ENCODE measurements around the gene FBXO28. TPM values are rescaled to one million over a fixed set of nuclear protein-coding genes. Genes with fewer than 3 reads are reported as not detected.

FBXO28 gene
- total RNA-seq, 1 experiment from 2014 or later: 97.6 TPM

DNA sequence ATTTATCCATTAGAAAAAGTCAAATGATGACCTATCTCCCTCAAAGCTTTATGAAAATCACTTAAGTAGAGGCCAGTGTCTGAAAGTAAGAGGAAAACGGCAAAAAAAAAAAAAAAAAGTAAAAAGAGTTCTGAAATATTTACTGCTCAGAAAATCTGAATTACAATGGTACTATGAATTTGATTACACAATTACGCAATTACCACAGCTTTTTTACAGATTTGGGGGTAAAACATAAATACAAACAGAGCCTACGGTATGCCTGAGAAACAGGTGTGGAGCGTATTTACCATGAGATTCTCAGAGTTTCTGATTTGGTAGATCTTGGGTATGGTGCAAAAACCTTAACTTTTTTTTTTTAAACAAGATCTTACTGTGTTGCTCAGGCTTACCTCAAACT lies 15.9 kb upstream of the FBXO28 start:
- TF ChIP-seq, protein P1, sequence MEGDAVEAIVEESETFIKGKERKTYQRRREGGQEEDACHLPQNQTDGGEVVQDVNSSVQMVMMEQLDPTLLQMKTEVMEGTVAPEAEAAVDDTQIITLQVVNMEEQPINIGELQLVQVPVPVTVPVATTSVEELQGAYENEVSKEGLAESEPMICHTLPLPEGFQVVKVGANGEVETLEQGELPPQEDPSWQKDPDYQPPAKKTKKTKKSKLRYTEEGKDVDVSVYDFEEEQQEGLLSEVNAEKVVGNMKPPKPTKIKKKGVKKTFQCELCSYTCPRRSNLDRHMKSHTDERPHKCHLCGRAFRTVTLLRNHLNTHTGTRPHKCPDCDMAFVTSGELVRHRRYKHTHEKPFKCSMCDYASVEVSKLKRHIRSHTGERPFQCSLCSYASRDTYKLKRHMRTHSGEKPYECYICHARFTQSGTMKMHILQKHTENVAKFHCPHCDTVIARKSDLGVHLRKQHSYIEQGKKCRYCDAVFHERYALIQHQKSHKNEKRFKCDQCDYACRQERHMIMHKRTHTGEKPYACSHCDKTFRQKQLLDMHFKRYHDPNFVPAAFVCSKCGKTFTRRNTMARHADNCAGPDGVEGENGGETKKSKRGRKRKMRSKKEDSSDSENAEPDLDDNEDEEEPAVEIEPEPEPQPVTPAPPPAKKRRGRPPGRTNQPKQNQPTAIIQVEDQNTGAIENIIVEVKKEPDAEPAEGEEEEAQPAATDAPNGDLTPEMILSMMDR (IDR thresholded peaks at IDR 0.05; ENCODE audit: unreplicated experiment): no peak
- BruUV-seq (replicated peaks): no TSS peak
- no peak for DNase-seq (ENCODE audit: unreplicated experiment)
- intact Hi-C loops (cut with micrococcal nuclease): no loop called here
- H3K4me3 Mint-ChIP-seq (ENCODE audit: unreplicated experiment): no peak overlapping the region
- no peaks in the 10 kb centered on the region for H3K9me3 Mint-ChIP-seq (ENCODE audit: unreplicated experiment)
- no peak overlapping the region for H3K27ac Mint-ChIP-seq (ENCODE audit: low read depth, unreplicated experiment)
- no peaks in the 10 kb centered on the region for H3K4me1 Mint-ChIP-seq (ENCODE audit: insufficient read depth, unreplicated experiment)
- peaks cover 48% of the 10 kb centered on the region for H3K27me3 Mint-ChIP-seq (ENCODE audit: insufficient read depth, unreplicated experiment)
- no peaks in the 10 kb centered on the region for H3K36me3 Mint-ChIP-seq (ENCODE audit: insufficient read depth, unreplicated experiment)
- POLR2A ChIA-PET: no interaction called here
- CTCF ChIA-PET: interaction anchor here (0.6 to 4.0 kb wide), 3 partner anchors 8 to 742 kb away, joined by 3 to 19 read pairs (median 3); no protein-coding TSS in a partner anchor

DNA sequence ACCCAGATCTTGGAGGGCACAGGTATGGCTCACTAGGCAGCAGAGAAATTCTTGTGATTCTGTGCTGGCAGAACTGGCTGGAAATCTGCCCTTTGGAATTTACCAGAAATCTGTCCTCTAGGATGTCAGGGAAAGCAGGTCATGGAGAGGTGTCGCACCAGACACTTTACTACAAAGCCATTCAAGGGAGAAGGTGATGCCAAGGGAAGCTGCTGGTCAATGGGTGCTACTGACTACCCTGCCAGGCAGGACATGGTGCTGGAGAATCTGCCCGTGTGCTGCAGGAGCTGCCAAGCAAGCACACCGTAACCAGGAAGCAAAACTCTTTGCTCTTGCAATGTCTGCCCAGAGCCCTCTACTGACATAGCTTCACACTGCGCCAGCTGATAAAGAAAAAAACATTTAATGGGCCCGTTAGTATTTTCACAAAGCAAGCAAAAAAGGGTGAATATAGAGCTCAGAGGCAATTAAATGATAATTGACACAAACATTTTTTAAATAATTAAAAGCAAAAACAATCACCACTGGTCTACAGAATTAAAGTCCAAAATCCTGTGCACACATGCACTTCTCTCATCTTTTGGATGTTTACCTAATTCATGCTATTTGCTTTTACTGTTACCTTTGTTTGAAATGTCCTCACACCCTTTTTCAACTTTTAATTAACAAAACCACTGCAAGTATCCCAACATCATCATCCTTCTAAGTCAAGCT lies 7.2 kb upstream of the FBXO28 start:
- intact Hi-C loops (cut with micrococcal nuclease): loop anchor here (1.0 to 5.0 kb wide), 3 partner anchors 114 to 408 kb away; no protein-coding TSS in a partner anchor
- no peaks in the 10 kb centered on the region for H3K9me3 Mint-ChIP-seq (ENCODE audit: unreplicated experiment)
- no peaks in the 10 kb centered on the region for H3K36me3 Mint-ChIP-seq (ENCODE audit: insufficient read depth, unreplicated experiment)
- peak; percentile 78 for DNase-seq (ENCODE audit: unreplicated experiment)
- peak overlapping the region; percentile 29 for H3K27ac Mint-ChIP-seq (ENCODE audit: low read depth, unreplicated experiment)
- H3K27me3 Mint-ChIP-seq (ENCODE audit: insufficient read depth, unreplicated experiment): no peaks in the 10 kb centered on the region
- no TSS peak for BruUV-seq (replicated peaks)
- ChIA-PET CTCF (interaction anchor here (0.6 to 4.5 kb wide), 45 partner anchors 8 to 1674 kb away, joined by 3 to 38 read pairs (median 4); partner anchors contain the start of gene NVL), POLR2A (interaction anchor here (0.7 to 3.0 kb wide), 20 partner anchors 9 to 408 kb away, joined by 3 to 14 read pairs (median 4); partner anchors contain the start of genes DEGS1 and NVL)
- H3K4me1 Mint-ChIP-seq (ENCODE audit: insufficient read depth, unreplicated experiment): peaks cover 7% of the 10 kb centered on the region
- peak overlapping the region; percentile 35 for H3K4me3 Mint-ChIP-seq (ENCODE audit: unreplicated experiment)
- TF ChIP-seq, protein P1 (IDR thresholded peaks at IDR 0.05; ENCODE audit: unreplicated experiment): peak; percentile 55

DNA sequence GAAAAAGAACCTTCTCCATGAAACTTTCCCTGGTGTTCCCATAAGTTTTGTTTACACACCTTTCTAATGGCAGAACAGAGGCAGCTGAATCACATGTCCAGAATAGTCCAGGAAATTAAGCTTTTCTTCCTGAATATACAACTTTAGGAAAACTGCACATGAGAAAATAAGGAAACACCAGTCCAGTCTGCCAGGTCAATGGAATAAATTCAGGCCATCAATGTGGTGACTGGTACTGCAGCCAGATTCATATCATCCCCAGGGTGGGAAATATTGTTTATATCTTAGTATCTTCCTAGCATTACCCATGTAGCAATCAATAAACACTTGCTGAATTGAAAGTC lies 6.7 kb upstream of the FBXO28 start:
- Mint-ChIP-seq H3K36me3 (ENCODE audit: insufficient read depth, unreplicated experiment) (no peaks in the 10 kb centered on the region), H3K9me3 (ENCODE audit: unreplicated experiment) (no peaks in the 10 kb centered on the region), H3K27me3 (ENCODE audit: insufficient read depth, unreplicated experiment) (no peaks in the 10 kb centered on the region), H3K4me1 (ENCODE audit: insufficient read depth, unreplicated experiment) (peaks cover 7% of the 10 kb centered on the region), H3K27ac (ENCODE audit: low read depth, unreplicated experiment) (no peak overlapping the region), H3K4me3 (ENCODE audit: unreplicated experiment) (no peak overlapping the region)
- BruUV-seq (replicated peaks): no TSS peak
- ChIA-PET CTCF (interaction anchor here (0.6 to 4.5 kb wide), 36 partner anchors 8 to 411 kb away, joined by 3 to 38 read pairs (median 4); no protein-coding TSS in a partner anchor), POLR2A (interaction anchor here (0.8 to 3.0 kb wide), 17 partner anchors 9 to 409 kb away, joined by 3 to 14 read pairs (median 4); partner anchors contain the start of genes DEGS1 and NVL)
- DNase-seq (ENCODE audit: unreplicated experiment): no peak
- intact Hi-C loops (cut with micrococcal nuclease): loop anchor here (2.0 to 5.0 kb wide), 2 partner anchors 114 to 295 kb away; no protein-coding TSS in a partner anchor
- TF ChIP-seq, protein P1 (IDR thresholded peaks at IDR 0.05; ENCODE audit: unreplicated experiment): no peak

DNA sequence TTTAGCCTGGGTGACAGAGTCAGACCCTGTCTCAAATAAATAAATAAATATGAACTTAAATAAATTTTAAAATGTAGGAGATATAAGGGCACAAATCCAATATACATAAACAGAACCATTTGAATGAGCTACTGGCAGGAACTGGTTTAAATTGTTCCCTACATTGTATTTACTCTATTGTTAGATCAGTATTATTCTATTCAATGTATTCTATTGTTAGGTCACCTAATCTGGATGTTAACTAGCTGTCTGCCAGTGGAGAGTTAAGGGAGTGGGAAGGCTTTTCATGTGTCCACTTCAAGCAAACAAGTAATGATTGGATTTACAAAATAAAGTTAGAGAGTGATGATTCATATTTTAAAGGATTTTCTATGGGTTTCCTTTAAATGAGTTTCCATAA lies 4.9 kb upstream of the FBXO28 start:
- Mint-ChIP-seq H3K27ac (ENCODE audit: low read depth, unreplicated experiment) (no peak overlapping the region), H3K4me1 (ENCODE audit: insufficient read depth, unreplicated experiment) (peaks cover 15% of the 10 kb centered on the region), H3K4me3 (ENCODE audit: unreplicated experiment) (no peak overlapping the region), H3K9me3 (ENCODE audit: unreplicated experiment) (no peaks in the 10 kb centered on the region), H3K36me3 (ENCODE audit: insufficient read depth, unreplicated experiment) (peaks cover 5% of the 10 kb centered on the region), H3K27me3 (ENCODE audit: insufficient read depth, unreplicated experiment) (no peaks in the 10 kb centered on the region)
- POLR2A ChIA-PET: interaction anchor here (0.8 to 2.9 kb wide), 3 partner anchors 19 to 117 kb away, joined by 3 to 7 read pairs (median 5); no protein-coding TSS in a partner anchor
- TF ChIP-seq, protein P1 (IDR thresholded peaks at IDR 0.05; ENCODE audit: unreplicated experiment): no peak
- DNase-seq (ENCODE audit: unreplicated experiment): no peak
- CTCF ChIA-PET: interaction anchor here (0.6 to 4.5 kb wide), 7 partner anchors 42 to 416 kb away, joined by 3 to 26 read pairs (median 4); no protein-coding TSS in a partner anchor
- no TSS peak for BruUV-seq (replicated peaks)
- intact Hi-C loops (cut with micrococcal nuclease): loop anchor here (5.0 kb wide), 1 partner anchor 297 kb away; no protein-coding TSS in a partner anchor
